ENCODE data around the gene FAM229A. TPM values are rescaled to one million over a fixed set of nuclear protein-coding genes. Genes with fewer than 3 reads are reported as not detected.

Gene FAM229A
- 4.2 and 5.4 TPM in 2 replicates for total RNA-seq
- 3.4 and 5.2 TPM in 2 replicates for polyA plus RNA-seq

GRCh38 chr1:32362474-32363313 is at the start of gene FAM229A, which contains the start of gene TSSK3:
Gene FAM229A (minus strand): TSS chr1:32362485. CDS start chr1:32362091, 394 bp downstream.
Gene TSSK3 (plus strand): TSS chr1:32362539. CDS start chr1:32362702, 163 bp downstream.
- WGBS (ENCODE audit: low lambda C conversion rate, missing lambda C conversion rate), result 72% methylated on average over 16 of the region's 17 CpGs
- Histone ChIP-seq H2AFZ (peak within 1 kb of the TSS; percentile 60), H3K79me2 (no peaks in the 10 kb centered on the region), H3K4me2 (peak within 1 kb of the TSS; percentile 100), H3K4me3 (peak within 1 kb of the TSS; percentile 67), H4K20me1 (ENCODE audit: insufficient read depth, poor library complexity, severe bottlenecking) (no peaks in the 10 kb centered on the region), H3K9me2 (replicated peaks; ENCODE audit: insufficient read depth) (no peaks in the 10 kb centered on the region), H3K36me3 (replicated peaks; ENCODE audit: insufficient read depth, low read depth) (no peaks in the 10 kb centered on the region), H3K9me3 (ENCODE audit: low read depth) (no peaks in the 10 kb centered on the region), H3K27me3 (no peaks in the 10 kb centered on the region), H3K4me1 (ENCODE audit: insufficient read depth) (peaks cover 9% of the 10 kb centered on the region), H3K27ac (peak within 1 kb of the TSS; percentile 60)
- TF ChIP-seq EZH2 (IDR thresholded peaks at IDR 0.05; ENCODE audit: borderline replicate concordance) (no peak), EZH2phosphoT487 (IDR thresholded peaks at IDR 0.05; ENCODE audit: low read depth, severe bottlenecking, unreplicated experiment) (no peak), CTCF (IDR thresholded peaks at IDR 0.05; ENCODE audit: poor library complexity) (no peak)
- DNase-seq (ENCODE audit: low spot score), result no peak

GRCh38 chr1:32411261-32411660 is 49.0 kb upstream of the FAM229A start:
- no peaks in the 10 kb centered on the region for H3K9me2 ChIP-seq (replicated peaks; ENCODE audit: insufficient read depth)
- H3K27me3 ChIP-seq, result no peaks in the 10 kb centered on the region
- no peaks in the 10 kb centered on the region for H4K20me1 ChIP-seq (ENCODE audit: insufficient read depth, poor library complexity, severe bottlenecking)
- H3K79me2 ChIP-seq, result no peaks in the 10 kb centered on the region
- no peaks in the 10 kb centered on the region for H3K9me3 ChIP-seq (ENCODE audit: low read depth)
- no peak overlapping the region for H3K4me3 ChIP-seq
- no peaks in the 10 kb centered on the region for H3K36me3 ChIP-seq (replicated peaks; ENCODE audit: insufficient read depth, low read depth)
- H3K4me2 ChIP-seq, result no peak overlapping the region
- no peak overlapping the region for H2AFZ ChIP-seq
- no peak for DNase-seq (ENCODE audit: low spot score)
- no peaks in the 10 kb centered on the region for H3K4me1 ChIP-seq (ENCODE audit: insufficient read depth)
- TF ChIP-seq EZH2phosphoT487 (IDR thresholded peaks at IDR 0.05; ENCODE audit: low read depth, severe bottlenecking, unreplicated experiment) (no peak), CTCF (IDR thresholded peaks at IDR 0.05; ENCODE audit: poor library complexity) (no peak), EZH2 (IDR thresholded peaks at IDR 0.05; ENCODE audit: borderline replicate concordance) (no peak)
- H3K27ac ChIP-seq, result no peak overlapping the region

- DNase-seq (ENCODE audit: low spot score), result no peak
- H3K27ac ChIP-seq, result no peak overlapping the region
These were observed 44.4 kb upstream of the FAM229A start for GRCh38 chr1:32406629-32407111.

More at GRCh38 chr1:32406629-32407111, 44.4 kb upstream of the FAM229A start:
- H3K4me1 ChIP-seq (ENCODE audit: insufficient read depth), result no peaks in the 10 kb centered on the region
- WGBS (ENCODE audit: low lambda C conversion rate, missing lambda C conversion rate), result 83% methylated on average over 4 of the region's 4 CpGs
- no peaks in the 10 kb centered on the region for H3K27me3 ChIP-seq
- no peaks in the 10 kb centered on the region for H3K36me3 ChIP-seq (replicated peaks; ENCODE audit: insufficient read depth, low read depth)
- H2AFZ ChIP-seq, result no peak overlapping the region
- no peaks in the 10 kb centered on the region for H3K9me3 ChIP-seq (ENCODE audit: low read depth)
- H3K9me2 ChIP-seq (replicated peaks; ENCODE audit: insufficient read depth), result no peaks in the 10 kb centered on the region
- H3K4me3 ChIP-seq, result no peak overlapping the region
- H3K79me2 ChIP-seq, result no peaks in the 10 kb centered on the region
- no peaks in the 10 kb centered on the region for H4K20me1 ChIP-seq (ENCODE audit: insufficient read depth, poor library complexity, severe bottlenecking)
- no peak for TF ChIP-seq EZH2 (IDR thresholded peaks at IDR 0.05; ENCODE audit: borderline replicate concordance)
- TF ChIP-seq CTCF (IDR thresholded peaks at IDR 0.05; ENCODE audit: poor library complexity), result no peak
- no peak for TF ChIP-seq EZH2phosphoT487 (IDR thresholded peaks at IDR 0.05; ENCODE audit: low read depth, severe bottlenecking, unreplicated experiment)
- no peak overlapping the region for H3K4me2 ChIP-seq

Data from hepatocyte (in vitro differentiated cells).